SK-N-MC (cell line): ENCODE data around the gene PRKCQ.

Source experiments
- DNase-seq: peaks from one replicate; pipeline ENCODE4 v3.0.0-alpha.2; 2011; ENCODE audit warnings: low read depth, low spot score
- H3K27ac ChIP-seq: fragments of 200-600 bp; sonication (generic); 2 replicates; pipeline ENCODE4 v1.5.1; 2016; ENCODE audit warnings: mixed run types
- H3K36me3 ChIP-seq: fragments of 200-600 bp; sonication (generic); 2 replicates; pipeline ENCODE4 v1.6.1; 2017; ENCODE audit warnings: antibody characterized with exemption, low read length, mixed read lengths; ENCODE audit not compliant: insufficient read depth
- H3K4me3 ChIP-seq: fragments of 200-600 bp; sonication (generic); 2 replicates; pipeline ENCODE4 v1.5.1; 2016
- H3K9ac ChIP-seq: fragments of 200-600 bp; sonication (generic); 2 replicates; pipeline ENCODE4 v1.8.0; 2017; ENCODE audit warnings: mixed run types, mixed read lengths; ENCODE audit not compliant: insufficient read length
- H3K9me3 ChIP-seq: fragments of 200-600 bp; sonication (generic); 2 replicates; pipeline ENCODE4 v1.6.1; 2017; ENCODE audit warnings: low read depth, mild to moderate bottlenecking, antibody characterized with exemption, low read length, moderate library complexity, mixed read lengths
- EZH2 ChIP-seq: fragments of 200-600 bp; sonication (generic); IDR thresholded peaks from one replicate; pipeline ENCODE4 v1.6.1; 2017; ENCODE audit warnings: antibody characterized with exemption
- FOXP2 ChIP-seq: optimal IDR thresholded peaks from 2 replicates; pipeline ENCODE3; 2011; ENCODE audit warnings: mild to moderate bottlenecking, moderate library complexity; ENCODE audit not compliant: insufficient read depth; ENCODE audit errors: extremely low read length, control extremely low read depth
- POLR2AphosphoS5 ChIP-seq: IDR thresholded peaks from 2 replicates; pipeline ENCODE4 v1.6.1; 2012; ENCODE audit warnings: mild to moderate bottlenecking, low read depth, low read length, borderline replicate concordance

Gene PRKCQ

GRCh38 chr10:6395606-6396005, 184.5 kb downstream of the PRKCQ start:
- no peak for TF ChIP-seq FOXP2
- no peak for DNase-seq
- H3K4me3 ChIP-seq, result no peak overlapping the region
- no peak overlapping the region for H3K27ac ChIP-seq
- H3K36me3 ChIP-seq, result no peaks in the 10 kb centered on the region
- no peaks in the 10 kb centered on the region for H3K9me3 ChIP-seq
- no peak overlapping the region for H3K9ac ChIP-seq

GRCh38 chr10:6394084-6394483, 186.0 kb downstream of the PRKCQ start:
- no peak for DNase-seq
- no peak overlapping the region for H3K27ac ChIP-seq
- no peak overlapping the region for H3K9ac ChIP-seq
- TF ChIP-seq FOXP2 (no peak), POLR2AphosphoS5 (no peak), EZH2 (no peak)
- no peak overlapping the region for H3K4me3 ChIP-seq
- H3K9me3 ChIP-seq, result no peaks in the 10 kb centered on the region
- H3K36me3 ChIP-seq, result no peaks in the 10 kb centered on the region

- Histone ChIP-seq H3K9ac (no peak overlapping the region), H3K9me3 (no peaks in the 10 kb centered on the region), H3K27ac (no peak overlapping the region), H3K36me3 (no peaks in the 10 kb centered on the region), H3K4me3 (no peak overlapping the region)
- DNase-seq, result no peak
- TF ChIP-seq POLR2AphosphoS5 (no peak), EZH2 (no peak), FOXP2 (no peak)
Measured at GRCh38 chr10:6393168-6393567, 186.9 kb downstream of the PRKCQ start.

DNA sequence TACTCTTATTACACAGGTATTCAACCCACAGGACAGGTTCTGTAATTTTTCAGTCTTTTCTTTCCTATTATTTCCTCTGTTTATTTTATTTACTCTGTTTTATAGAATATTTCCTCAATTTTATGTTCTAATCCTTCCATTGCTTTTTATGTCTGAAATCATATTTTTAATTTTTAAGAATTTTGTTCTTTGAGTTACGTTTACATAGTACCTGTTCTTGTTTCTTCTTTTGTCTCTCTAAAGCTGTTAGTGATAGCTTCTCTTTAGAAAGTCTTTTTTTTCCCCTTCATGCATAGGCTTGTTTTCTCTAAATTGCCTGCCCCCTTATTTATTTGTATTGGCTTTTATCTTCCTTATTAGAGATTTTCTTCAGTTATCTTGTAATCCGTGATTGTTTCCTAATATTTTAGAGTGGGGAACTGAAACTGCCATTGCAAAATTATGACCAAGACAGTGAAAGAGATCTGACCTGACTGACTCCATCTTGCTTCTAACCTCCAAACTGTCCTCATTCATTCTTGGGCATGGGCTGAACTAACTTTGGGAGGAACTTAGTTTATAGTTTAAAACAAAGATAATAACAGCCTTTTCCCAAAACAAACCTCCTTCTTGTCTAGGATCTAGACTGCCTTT, 189.7 kb downstream of the PRKCQ start:
- TF ChIP-seq FOXP2 (no peak), POLR2AphosphoS5 (no peak), EZH2 (no peak)
- no peaks in the 10 kb centered on the region for H3K36me3 ChIP-seq
- H3K27ac ChIP-seq, result no peak overlapping the region
- H3K4me3 ChIP-seq, result no peak overlapping the region
- no peaks in the 10 kb centered on the region for H3K9me3 ChIP-seq
- no peak for DNase-seq
- no peak overlapping the region for H3K9ac ChIP-seq

- no peak overlapping the region for H3K4me3 ChIP-seq
- DNase-seq, result no peak
- H3K9me3 ChIP-seq, result no peaks in the 10 kb centered on the region
- no peak overlapping the region for H3K27ac ChIP-seq
- H3K9ac ChIP-seq, result no peak overlapping the region
- H3K36me3 ChIP-seq, result no peaks in the 10 kb centered on the region
- TF ChIP-seq EZH2 (no peak), POLR2AphosphoS5 (no peak), FOXP2 (no peak)
Measured at GRCh38 chr10:6388261-6388893, 191.7 kb downstream of the PRKCQ start.

DNA sequence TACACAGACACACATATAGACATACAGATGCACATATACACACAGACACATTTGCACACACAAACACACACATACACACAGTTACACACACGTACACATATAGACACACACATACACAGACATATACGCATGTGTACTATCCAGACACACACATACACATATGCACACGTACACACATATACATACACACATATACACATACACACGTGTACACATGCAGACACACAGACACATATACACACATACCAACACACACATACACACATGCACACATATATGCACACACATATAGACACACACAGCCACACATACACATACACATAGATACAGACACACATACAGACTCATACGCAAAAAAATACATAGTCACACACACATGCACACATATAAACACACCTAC, 193.1 kb downstream of the PRKCQ start:
- H3K36me3 ChIP-seq, result no peaks in the 10 kb centered on the region
- no peaks in the 10 kb centered on the region for H3K9me3 ChIP-seq
- no peak overlapping the region for H3K27ac ChIP-seq
- no peak for DNase-seq
- no peak overlapping the region for H3K9ac ChIP-seq
- H3K4me3 ChIP-seq, result no peak overlapping the region
- TF ChIP-seq FOXP2, result no peak

- TF ChIP-seq FOXP2, result no peak
- no peak overlapping the region for H3K9ac ChIP-seq
- no peak for DNase-seq
- H3K9me3 ChIP-seq, result no peaks in the 10 kb centered on the region
- H3K27ac ChIP-seq, result no peak overlapping the region
- H3K4me3 ChIP-seq, result no peak overlapping the region
- H3K36me3 ChIP-seq, result no peaks in the 10 kb centered on the region
Measured at GRCh38 chr10:6386346-6386745, 193.7 kb downstream of the PRKCQ start.

- Histone ChIP-seq H3K36me3 (no peaks in the 10 kb centered on the region), H3K9me3 (no peaks in the 10 kb centered on the region), H3K4me3 (no peak overlapping the region), H3K27ac (no peak overlapping the region), H3K9ac (no peak overlapping the region)
- no peak for TF ChIP-seq POLR2AphosphoS5
- DNase-seq, result no peak
Measured at GRCh38 chr10:6385665-6386064, 194.4 kb downstream of the PRKCQ start.

DNA sequence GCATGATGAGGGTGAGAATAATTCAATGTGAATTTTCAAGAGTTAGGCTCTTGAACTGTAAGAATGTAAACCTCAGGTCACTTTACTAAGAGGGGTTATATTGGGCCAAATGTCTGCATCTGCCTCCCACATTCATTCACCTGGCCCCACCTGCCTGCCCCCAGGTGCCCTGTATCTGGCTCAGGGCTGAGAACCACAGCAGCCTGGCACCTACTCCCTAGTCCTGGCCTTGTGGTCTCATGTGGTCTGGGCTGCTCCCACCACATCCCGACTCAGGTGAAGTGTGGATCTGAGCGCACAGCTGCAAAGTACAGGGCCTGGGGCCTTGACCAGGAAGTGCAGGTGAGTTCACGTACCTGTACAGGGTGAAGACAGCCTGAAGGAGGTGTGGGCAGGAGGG, 195.2 kb downstream of the PRKCQ start:
- Histone ChIP-seq H3K9me3 (no peaks in the 10 kb centered on the region), H3K36me3 (no peaks in the 10 kb centered on the region), H3K4me3 (no peak overlapping the region), H3K27ac (no peak overlapping the region), H3K9ac (no peak overlapping the region)
- no peak for TF ChIP-seq POLR2AphosphoS5
- no peak for TF ChIP-seq FOXP2
- no peak for TF ChIP-seq EZH2
- DNase-seq, result no peak
